GM18508 (cell line): Measurements from ENCODE around the gene ABI1.

Experiments
- ATAC-seq: cut with Tn5 transposase; IDR thresholded peaks from one replicate; pipeline ENCODE4 v1.9.1; 2021; ENCODE audit warnings: moderate number of reproducible peaks; ENCODE audit not compliant: insufficient read depth, unreplicated experiment

ABI1 gene

GRCh38 chr10:26779176-26779860, 81.4 kb downstream of the ABI1 start:
- ATAC-seq, result no peak

GRCh38 chr10:26777686-26778085, 83.1 kb downstream of the ABI1 start:
- no peak for ATAC-seq

GRCh38 chr10:26776258-26776657, 84.5 kb downstream of the ABI1 start:
- no peak for ATAC-seq

- ATAC-seq, result no peak
Measured at GRCh38 chr10:26773633-26774032, 87.1 kb downstream of the ABI1 start.

- ATAC-seq, result no peak
Measured at GRCh38 chr10:26770069-26770468, 90.7 kb downstream of the ABI1 start.

GRCh38 chr10:26765549-26765948, 95.2 kb downstream of the ABI1 start:
- ATAC-seq, result no peak

GRCh38 chr10:26759008-26759407, 101.8 kb downstream of the ABI1 start:
- ATAC-seq, result no peak

- ATAC-seq, result peak; percentile 83
Measured at GRCh38 chr10:26755443-26755903, 105.3 kb downstream of the ABI1 start.

GRCh38 chr10:26746061-26746460, 114.7 kb downstream of the ABI1 start:
- ATAC-seq, result no peak

GRCh38 chr10:26743841-26744240, 116.9 kb downstream of the ABI1 start:
- no peak for ATAC-seq

GRCh38 chr10:26743091-26743490, 117.7 kb downstream of the ABI1 start:
- no peak for ATAC-seq

- no peak for ATAC-seq
Measured at GRCh38 chr10:26741368-26741767, 119.4 kb downstream of the ABI1 start.

GRCh38 chr10:26739071-26739631, 121.6 kb downstream of the ABI1 start:
- no peak for ATAC-seq

GRCh38 chr10:26738301-26738911, 122.4 kb downstream of the ABI1 start:
- ATAC-seq, result no peak

- ATAC-seq, result peak; percentile 71
Measured at GRCh38 chr10:26737730-26738129, 123.0 kb downstream of the ABI1 start.

- ATAC-seq, result no peak
Measured at GRCh38 chr10:26735435-26735834, 125.3 kb downstream of the ABI1 start.

- no peak for ATAC-seq
Measured at GRCh38 chr10:26733750-26734568, 126.8 kb downstream of the ABI1 start.

- ATAC-seq, result no peak
Measured at GRCh38 chr10:26730552-26730951, 130.2 kb downstream of the ABI1 start.

- ATAC-seq, result no peak
Measured at GRCh38 chr10:26729395-26729794, 131.4 kb downstream of the ABI1 start.

GRCh38 chr10:26728957-26729356, 131.8 kb downstream of the ABI1 start:
- no peak for ATAC-seq

GRCh38 chr10:26727005-26727404, 133.8 kb downstream of the ABI1 start:
- ATAC-seq, result no peak
